A549 treated with CORT108297 at 1 μM for 4 hours (cell line): ENCODE data around the gene TSPAN12. TPM values are rescaled to one million over a fixed set of nuclear protein-coding genes. Genes with fewer than 3 reads are reported as not detected.

Source experiments
- total RNA-seq: library from RNA; stranded (reverse); fragments of 200-300 nt; extraction: Qiagen RNA extraction; gene quantifications from 5 replicates; pipeline ENCODE4 v1.2.3, GENCODE V29; 2022

TSPAN12 gene
- total RNA-seq = 0.46 to 1.0 TPM (median 0.67 TPM) in 5 replicates

GRCh38 chr7:120857588-120858573 lies at the start of gene TSPAN12:
TSS of gene TSPAN12 (minus strand) at chr7:120858144. CDS start at chr7:120856763, 1,381 bp downstream.

Other genes with a start within 250 kb of the TSPAN12 start
- gene ING3, start 92.6 kb upstream of the TSPAN12 start, total RNA-seq = 4.9 to 6.1 TPM (median 5.2 TPM) in 5 replicates
- gene CPED1, start 130.6 kb upstream of the TSPAN12 start, total RNA-seq = 0.08 to 0.15 TPM in 2 of 5 replicates, not detected in the others